ENCODE measurements around the gene TMEM89.

Gene TMEM89

DNA sequence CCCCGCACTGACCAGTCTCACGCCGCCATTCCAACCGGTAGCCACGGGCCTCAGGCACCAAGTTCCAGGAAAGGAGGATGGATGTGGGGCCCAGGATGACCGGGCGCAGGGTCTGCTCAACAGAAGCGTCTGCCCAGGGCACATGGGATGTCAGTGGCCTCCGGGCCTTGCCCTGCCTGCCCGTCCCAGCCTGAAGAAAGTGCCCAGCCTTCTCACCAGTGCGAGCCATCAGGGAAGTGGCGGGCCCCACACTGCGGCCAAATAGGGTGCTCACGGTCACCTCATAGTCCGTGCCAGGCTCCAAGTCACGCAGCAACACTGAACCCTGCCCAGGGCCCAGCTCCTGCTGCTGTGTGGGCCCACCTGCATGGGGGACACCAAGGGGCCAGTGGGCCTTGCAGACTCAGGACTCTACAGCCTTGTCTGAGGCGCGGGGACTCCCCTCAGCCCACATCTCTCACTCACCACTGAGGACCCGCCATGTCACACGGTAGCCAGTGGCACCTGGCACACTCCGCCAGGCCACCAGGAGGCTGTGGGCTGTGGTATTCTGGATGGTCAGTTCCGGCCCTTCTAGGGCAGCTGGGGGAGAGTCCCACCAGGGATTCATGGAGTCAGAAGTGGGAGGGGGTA, 29.6 kb downstream of the TMEM89 start:
- no peak overlapping the region for H3K4me3 ChIP-seq (ENCODE audit: low read depth, low read length)
- TF ChIP-seq, protein P1, sequence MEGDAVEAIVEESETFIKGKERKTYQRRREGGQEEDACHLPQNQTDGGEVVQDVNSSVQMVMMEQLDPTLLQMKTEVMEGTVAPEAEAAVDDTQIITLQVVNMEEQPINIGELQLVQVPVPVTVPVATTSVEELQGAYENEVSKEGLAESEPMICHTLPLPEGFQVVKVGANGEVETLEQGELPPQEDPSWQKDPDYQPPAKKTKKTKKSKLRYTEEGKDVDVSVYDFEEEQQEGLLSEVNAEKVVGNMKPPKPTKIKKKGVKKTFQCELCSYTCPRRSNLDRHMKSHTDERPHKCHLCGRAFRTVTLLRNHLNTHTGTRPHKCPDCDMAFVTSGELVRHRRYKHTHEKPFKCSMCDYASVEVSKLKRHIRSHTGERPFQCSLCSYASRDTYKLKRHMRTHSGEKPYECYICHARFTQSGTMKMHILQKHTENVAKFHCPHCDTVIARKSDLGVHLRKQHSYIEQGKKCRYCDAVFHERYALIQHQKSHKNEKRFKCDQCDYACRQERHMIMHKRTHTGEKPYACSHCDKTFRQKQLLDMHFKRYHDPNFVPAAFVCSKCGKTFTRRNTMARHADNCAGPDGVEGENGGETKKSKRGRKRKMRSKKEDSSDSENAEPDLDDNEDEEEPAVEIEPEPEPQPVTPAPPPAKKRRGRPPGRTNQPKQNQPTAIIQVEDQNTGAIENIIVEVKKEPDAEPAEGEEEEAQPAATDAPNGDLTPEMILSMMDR (IDR thresholded peaks at IDR 0.05; ENCODE audit: insufficient read depth, low read depth, low read length, missing control alignments) = no peak

GRCh38 chr3:48591436-48591835, 30.1 kb downstream of the TMEM89 start:
- H3K4me3 ChIP-seq (ENCODE audit: low read depth, low read length) = no peak overlapping the region
- DNase-seq (ENCODE audit: low read depth) = no peak
- TF ChIP-seq, protein P1 (IDR thresholded peaks at IDR 0.05; ENCODE audit: insufficient read depth, low read depth, low read length, missing control alignments) = no peak

More for the DNA sequence above, 29.6 kb downstream of the TMEM89 start:
- no peak for DNase-seq (ENCODE audit: low read depth)

DNA sequence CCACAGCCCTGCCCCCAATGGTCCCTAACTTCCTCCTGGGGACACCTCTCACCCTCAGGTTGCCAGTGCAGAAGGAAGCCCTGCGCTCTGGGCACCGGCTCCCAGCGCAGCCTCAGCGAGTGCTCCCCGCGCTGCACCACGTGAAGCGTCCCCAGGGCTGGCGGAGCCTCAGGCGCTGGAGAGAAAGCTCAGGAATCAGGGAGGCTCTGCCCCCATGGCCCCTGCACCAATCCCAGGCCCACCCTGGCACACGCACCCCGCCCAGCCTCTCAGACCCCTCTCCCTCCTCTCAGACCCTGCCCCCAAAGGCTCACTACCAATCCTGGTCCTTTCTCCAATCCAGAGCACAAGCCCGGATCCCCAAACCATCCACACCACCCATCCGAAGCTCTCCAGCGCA, 33.3 kb downstream of the TMEM89 start:
- H3K4me3 ChIP-seq (ENCODE audit: low read depth, low read length) = no peak overlapping the region
- TF ChIP-seq, protein P1 (IDR thresholded peaks at IDR 0.05; ENCODE audit: insufficient read depth, low read depth, low read length, missing control alignments) = no peak
- DNase-seq (ENCODE audit: low read depth) = no peak

DNA sequence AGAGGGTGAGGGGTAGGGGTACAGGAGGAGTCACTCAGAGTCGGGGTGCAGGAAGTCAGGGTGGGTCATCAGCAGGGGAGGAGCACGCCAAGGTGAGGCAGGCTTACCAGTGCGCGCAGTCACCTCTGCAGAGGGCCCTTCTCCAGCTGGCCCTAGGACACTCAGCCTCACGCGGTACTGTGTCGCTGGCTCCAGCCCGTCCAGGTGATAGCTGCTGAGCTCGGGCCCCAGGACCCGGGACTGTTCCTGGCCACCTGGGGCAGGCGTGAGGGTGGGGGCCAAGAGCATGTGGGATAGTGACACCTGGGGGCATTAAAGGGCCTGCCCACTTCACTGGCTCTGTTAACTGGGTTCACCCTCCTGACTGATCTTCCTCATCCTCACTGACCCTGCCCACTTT, 33.9 kb downstream of the TMEM89 start:
- TF ChIP-seq, protein P1 (IDR thresholded peaks at IDR 0.05; ENCODE audit: insufficient read depth, low read depth, low read length, missing control alignments) = no peak
- no peak overlapping the region for H3K4me3 ChIP-seq (ENCODE audit: low read depth, low read length)
- DNase-seq (ENCODE audit: low read depth) = no peak

DNA sequence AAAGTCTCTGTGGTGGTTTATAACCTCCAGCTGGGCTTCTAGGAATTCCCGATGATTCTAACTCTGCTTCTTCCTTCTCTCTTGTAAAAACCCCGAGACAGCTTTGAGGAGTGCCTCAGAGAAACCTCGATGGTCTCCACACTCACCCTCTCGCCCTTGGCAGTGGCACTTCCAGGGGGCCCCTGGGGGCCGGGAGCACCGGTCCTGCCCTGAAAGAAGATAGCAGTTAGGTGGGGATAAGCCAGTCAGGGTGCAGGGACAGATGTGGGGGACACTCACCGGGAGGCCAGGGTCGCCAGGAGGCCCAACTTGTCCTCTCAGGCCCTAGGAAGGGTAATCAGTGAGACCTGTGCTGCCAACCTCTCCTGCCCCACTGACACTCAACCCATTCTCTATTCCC, 36.2 kb downstream of the TMEM89 start:
- no peak for DNase-seq (ENCODE audit: low read depth)
- TF ChIP-seq, protein P1 (IDR thresholded peaks at IDR 0.05; ENCODE audit: insufficient read depth, low read depth, low read length, missing control alignments) = no peak
- no peak overlapping the region for H3K4me3 ChIP-seq (ENCODE audit: low read depth, low read length)

- H3K4me3 ChIP-seq (ENCODE audit: low read depth, low read length) = no peak overlapping the region
- TF ChIP-seq, protein P1 (IDR thresholded peaks at IDR 0.05; ENCODE audit: insufficient read depth, low read depth, low read length, missing control alignments) = no peak
- DNase-seq (ENCODE audit: low read depth) = no peak
Observed at GRCh38 chr3:48584836-48585235, 36.7 kb downstream of the TMEM89 start.
